ENCODE results near the gene RACK1. TPM values are rescaled to one million over a fixed set of nuclear protein-coding genes. Genes with fewer than 3 reads are reported as not detected.

The RACK1 gene
- total and polyA plus RNA-seq, 2 donors (not counting 3 experiments of a cell fraction or from before 2014, with no cell fraction given) = 1,910 to 5,629 TPM

- peak overlapping the region; percentile 26 for H2AFZ ChIP-seq (ENCODE audit: low read depth, low read length)
- no TSS peak for BruUV-seq (replicated peaks)
- no peaks in the 10 kb centered on the region for H3K9me3 ChIP-seq (replicated peaks; ENCODE audit: control insufficient read depth, insufficient read depth, low read length)
- H4K20me1 ChIP-seq (replicated peaks; ENCODE audit: control insufficient read depth, extremely low read depth, insufficient read depth, low read length) = no peaks in the 10 kb centered on the region
- CTCF ChIA-PET = interaction anchor here (1.8 kb wide), 1 partner anchor 10 kb away, joined by 8 read pairs; no protein-coding TSS in a partner anchor
- dilution Hi-C loops (cut with MboI; ENCODE audit: extremely low pct_ligation_motif_present, low sequenced_read_pairs) (no loop called here), intact Hi-C loops (cut with micrococcal nuclease) (loop anchor here (1.0 kb wide), 2 partner anchors 10 to 26 kb away; no protein-coding TSS in a partner anchor)
- peaks cover 0 to 4% of the 10 kb centered on the region in 2 experiments for H3K27me3 ChIP-seq (ENCODE audit: control insufficient read depth in 2 of 2, insufficient read depth in 2 of 2, low read length in 2 of 2)
- H3K4me3 ChIP-seq (replicated peaks in 1 of 3; ENCODE audit: insufficient read depth in 1 of 3, low read depth in 1 of 3, low read length in 3 of 3) = peak overlapping the region in 2 of 3 experiments; percentile 7 to 9
- TF ChIP-seq MYC (IDR thresholded peaks at IDR 0.05; ENCODE audit: low read depth, low read length) = no peak
- TF ChIP-seq POLR2A (IDR thresholded peaks at IDR 0.05; ENCODE audit: low read depth, low read length) = no peak
- peak in 1 of 2 donors; percentile 1 for TF ChIP-seq CTCF (IDR thresholded peaks at IDR 0.05; ENCODE audit: extremely low read depth in 1 of 2, insufficient read depth in 1 of 2, low read depth in 1 of 2, low read length in 2 of 2)
- TF ChIP-seq POLR2AphosphoS5 (IDR thresholded peaks at IDR 0.05; ENCODE audit: insufficient read depth, low read depth, low read length) = no peak
- no peak for TF ChIP-seq JUN (IDR thresholded peaks at IDR 0.05; ENCODE audit: borderline replicate concordance, insufficient read depth, insufficient read length, low read depth)
- DNase-seq (ENCODE audit: low read depth, low spot score) = no peak
- peak overlapping the region; percentile 77 for H3K4me2 ChIP-seq (ENCODE audit: insufficient read depth, low read length)
- no peaks in the 10 kb centered on the region for H3K79me2 ChIP-seq (ENCODE audit: control insufficient read depth, insufficient read depth, low read length)
- no peak overlapping the region for H3K9ac ChIP-seq (replicated peaks; ENCODE audit: extremely low read depth, insufficient read depth, low read length)
- peaks cover 14% of the 10 kb centered on the region for H3K4me1 ChIP-seq (ENCODE audit: control insufficient read depth, extremely low read depth, insufficient read depth, low read length)
- no peaks in the 10 kb centered on the region for H3K36me3 ChIP-seq (ENCODE audit: control insufficient read depth in 2 of 2, extremely low read depth in 1 of 2, insufficient read depth in 2 of 2, low read length in 2 of 2)
- H3K27ac ChIP-seq (ENCODE audit: insufficient read depth, low read depth, low read length) = no peak overlapping the region
- POLR2A ChIA-PET = no interaction called here
- H3K9me1 ChIP-seq (replicated peaks; ENCODE audit: control insufficient read depth, extremely low read depth, insufficient read depth, low read length) = no peaks in the 10 kb centered on the region
- FAIRE-seq = no peak
Observed at GRCh38 chr5:181217803-181218062, 26.0 kb downstream of the RACK1 start.

- Histone ChIP-seq H3K9ac (replicated peaks; ENCODE audit: extremely low read depth, insufficient read depth, low read length) (no peak overlapping the region), H3K79me2 (ENCODE audit: control insufficient read depth, insufficient read depth, low read length) (no peaks in the 10 kb centered on the region), H3K27ac (ENCODE audit: insufficient read depth, low read depth, low read length) (no peak overlapping the region), H3K27me3 (ENCODE audit: control insufficient read depth in 2 of 2, insufficient read depth in 2 of 2, low read length in 2 of 2) (peaks cover 0 to 4% of the 10 kb centered on the region in 2 experiments), H3K4me3 (replicated peaks in 1 of 3; ENCODE audit: insufficient read depth in 1 of 3, low read depth in 1 of 3, low read length in 3 of 3) (peak overlapping the region; percentile 2 to 9 (median 7)), H2AFZ (ENCODE audit: low read depth, low read length) (peak overlapping the region; percentile 26), H3K4me2 (ENCODE audit: insufficient read depth, low read length) (peak overlapping the region; percentile 77), H3K9me1 (replicated peaks; ENCODE audit: control insufficient read depth, extremely low read depth, insufficient read depth, low read length) (no peaks in the 10 kb centered on the region), H3K36me3 (ENCODE audit: control insufficient read depth in 2 of 2, extremely low read depth in 1 of 2, insufficient read depth in 2 of 2, low read length in 2 of 2) (no peaks in the 10 kb centered on the region), H3K4me1 (ENCODE audit: control insufficient read depth, extremely low read depth, insufficient read depth, low read length) (peaks cover 10% of the 10 kb centered on the region), H3K9me3 (replicated peaks; ENCODE audit: control insufficient read depth, insufficient read depth, low read length) (no peaks in the 10 kb centered on the region), H4K20me1 (replicated peaks; ENCODE audit: control insufficient read depth, extremely low read depth, insufficient read depth, low read length) (no peaks in the 10 kb centered on the region)
- dilution Hi-C loops (cut with MboI; ENCODE audit: extremely low pct_ligation_motif_present, low sequenced_read_pairs) (no loop called here), intact Hi-C loops (cut with micrococcal nuclease) (no loop called here)
- POLR2A ChIA-PET = no interaction called here
- FAIRE-seq = no peak
- CTCF ChIA-PET = interaction anchor here (1.0 to 1.8 kb wide), 2 partner anchors 10 to 29 kb away, joined by 3 to 8 read pairs; no protein-coding TSS in a partner anchor
- DNase-seq (ENCODE audit: low read depth, low spot score) = peak; percentile 47
- BruUV-seq (replicated peaks) = no TSS peak
- TF ChIP-seq CTCF (IDR thresholded peaks at IDR 0.05; ENCODE audit: extremely low read depth in 1 of 2, insufficient read depth in 1 of 2, low read depth in 1 of 2, low read length in 2 of 2) = peak; percentile 3 to 4
- peak; percentile 24 for TF ChIP-seq MAX (IDR thresholded peaks at IDR 0.05; ENCODE audit: insufficient read depth, insufficient read length)
- no peak for TF ChIP-seq FOS (IDR thresholded peaks at IDR 0.05; ENCODE audit: borderline replicate concordance, insufficient read depth, low read length)
- no peak for TF ChIP-seq GATA2 (IDR thresholded peaks at IDR 0.05; ENCODE audit: insufficient read depth, insufficient read length, low read depth, low read length)
- no peak for TF ChIP-seq POLR2A (IDR thresholded peaks at IDR 0.05; ENCODE audit: low read depth, low read length)
- TF ChIP-seq MYC (IDR thresholded peaks at IDR 0.05; ENCODE audit: low read depth, low read length) = no peak
- TF ChIP-seq POLR2AphosphoS5 (IDR thresholded peaks at IDR 0.05; ENCODE audit: insufficient read depth, low read depth, low read length) = no peak
- TF ChIP-seq JUN (IDR thresholded peaks at IDR 0.05; ENCODE audit: borderline replicate concordance, insufficient read depth, insufficient read length, low read depth) = no peak
- TF ChIP-seq EZH2 (IDR thresholded peaks at IDR 0.05; ENCODE audit: borderline replicate concordance, low read depth, low read length, severe bottlenecking) = peak; percentile 23
Observed at GRCh38 chr5:181217111-181217802, 26.4 kb downstream of the RACK1 start.

Data from endothelial cell of umbilical vein (primary cell).